Osteocyte (in vitro differentiated cells): ENCODE measurements around the gene UNC13D. TPM values are rescaled to one million over a fixed set of nuclear protein-coding genes. Genes with fewer than 3 reads are reported as not detected.

Source experiments
- DNase-seq: peaks from one replicate; pipeline ENCODE4 v3.0.0; 2021; ENCODE audit warnings: mixed read lengths; ENCODE audit not compliant: unreplicated experiment; ENCODE audit errors: extremely low spot score
- H3K27ac Mint-ChIP-seq: one replicate; pipeline ENCODE4 v1.8.0; 2021; ENCODE audit warnings: mild to moderate bottlenecking, mixed read lengths; ENCODE audit not compliant: unreplicated experiment
- H3K27me3 Mint-ChIP-seq: one replicate; pipeline ENCODE4 v1.8.0; 2021; ENCODE audit warnings: mixed read lengths; ENCODE audit not compliant: unreplicated experiment
- H3K36me3 Mint-ChIP-seq: one replicate; pipeline ENCODE4 v1.8.0; 2021; ENCODE audit warnings: mixed read lengths; ENCODE audit not compliant: unreplicated experiment
- H3K4me1 Mint-ChIP-seq: one replicate; pipeline ENCODE4 v1.8.0; 2021; ENCODE audit warnings: mixed read lengths; ENCODE audit not compliant: unreplicated experiment
- H3K4me3 Mint-ChIP-seq: one replicate; pipeline ENCODE4 v1.8.0; 2021; ENCODE audit warnings: mild to moderate bottlenecking, moderate library complexity, mixed read lengths; ENCODE audit not compliant: unreplicated experiment
- H3K9me3 Mint-ChIP-seq: one replicate; pipeline ENCODE4 v1.8.0; 2021; ENCODE audit warnings: mixed read lengths; ENCODE audit not compliant: unreplicated experiment
- total RNA-seq: library from RNA; stranded (reverse); gene quantifications from 2 replicates; pipeline ENCODE4 v1.2.1, GENCODE V29; 2021
- TF ChIP-seq, protein P1 (sequence below): fragments of 200-600 bp; sonication (generic); IDR thresholded peaks from 2 replicates; pipeline ENCODE4 v1.5.0; 2021; ENCODE audit warnings: antibody characterized with exemption, mild to moderate bottlenecking, moderate library complexity

UNC13D gene
- total RNA-seq, 1 donor from 2014 or later: 3.6 TPM

GRCh38 chr17:75820094-75821080 lies 23.8 kb downstream of the UNC13D start:
- Mint-ChIP-seq H3K27me3 (no peaks in the 10 kb centered on the region), H3K4me1 (peaks cover 6% of the 10 kb centered on the region), H3K4me3 (no peak overlapping the region), H3K9me3 (no peaks in the 10 kb centered on the region), H3K27ac (no peak overlapping the region), H3K36me3 (peaks cover 24% of the 10 kb centered on the region)
- TF ChIP-seq, protein P1, sequence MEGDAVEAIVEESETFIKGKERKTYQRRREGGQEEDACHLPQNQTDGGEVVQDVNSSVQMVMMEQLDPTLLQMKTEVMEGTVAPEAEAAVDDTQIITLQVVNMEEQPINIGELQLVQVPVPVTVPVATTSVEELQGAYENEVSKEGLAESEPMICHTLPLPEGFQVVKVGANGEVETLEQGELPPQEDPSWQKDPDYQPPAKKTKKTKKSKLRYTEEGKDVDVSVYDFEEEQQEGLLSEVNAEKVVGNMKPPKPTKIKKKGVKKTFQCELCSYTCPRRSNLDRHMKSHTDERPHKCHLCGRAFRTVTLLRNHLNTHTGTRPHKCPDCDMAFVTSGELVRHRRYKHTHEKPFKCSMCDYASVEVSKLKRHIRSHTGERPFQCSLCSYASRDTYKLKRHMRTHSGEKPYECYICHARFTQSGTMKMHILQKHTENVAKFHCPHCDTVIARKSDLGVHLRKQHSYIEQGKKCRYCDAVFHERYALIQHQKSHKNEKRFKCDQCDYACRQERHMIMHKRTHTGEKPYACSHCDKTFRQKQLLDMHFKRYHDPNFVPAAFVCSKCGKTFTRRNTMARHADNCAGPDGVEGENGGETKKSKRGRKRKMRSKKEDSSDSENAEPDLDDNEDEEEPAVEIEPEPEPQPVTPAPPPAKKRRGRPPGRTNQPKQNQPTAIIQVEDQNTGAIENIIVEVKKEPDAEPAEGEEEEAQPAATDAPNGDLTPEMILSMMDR: no peak
- DNase-seq: no peak

DNA sequence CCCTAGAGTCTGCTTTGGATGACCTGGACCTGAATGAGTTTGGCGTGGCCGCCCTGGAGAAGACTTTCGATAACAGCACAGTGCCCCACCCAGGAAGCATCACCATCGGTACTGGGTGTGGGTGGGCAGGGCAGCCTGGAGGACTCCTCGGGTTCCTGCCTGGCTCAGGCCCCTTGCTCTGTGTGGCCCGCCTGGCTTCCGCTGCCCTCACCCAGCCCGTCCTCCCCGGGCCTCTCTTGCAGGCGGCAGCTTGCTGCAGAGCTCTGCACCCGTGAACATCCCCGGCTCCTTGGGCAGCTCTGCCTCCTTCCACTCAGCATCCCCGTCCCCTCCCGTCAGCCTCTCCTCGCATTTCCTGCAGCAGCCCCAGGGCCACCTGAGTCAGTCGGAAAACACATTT lies 24.5 kb downstream of the UNC13D start:
- H3K4me1 Mint-ChIP-seq: peaks cover 7% of the 10 kb centered on the region
- H3K27me3 Mint-ChIP-seq: no peaks in the 10 kb centered on the region
- H3K36me3 Mint-ChIP-seq: peaks cover 23% of the 10 kb centered on the region
- H3K4me3 Mint-ChIP-seq: no peak overlapping the region
- no peak for DNase-seq
- TF ChIP-seq, protein P1: no peak
- H3K27ac Mint-ChIP-seq: no peak overlapping the region
- no peaks in the 10 kb centered on the region for H3K9me3 Mint-ChIP-seq

- no peak overlapping the region for H3K4me3 Mint-ChIP-seq
- TF ChIP-seq, protein P1: no peak
- no peaks in the 10 kb centered on the region for H3K9me3 Mint-ChIP-seq
- no peaks in the 10 kb centered on the region for H3K27me3 Mint-ChIP-seq
- H3K4me1 Mint-ChIP-seq: peaks cover 7% of the 10 kb centered on the region
- H3K36me3 Mint-ChIP-seq: peaks cover 23% of the 10 kb centered on the region
- no peak for DNase-seq
- H3K27ac Mint-ChIP-seq: no peak overlapping the region
These were observed 25.1 kb downstream of the UNC13D start for GRCh38 chr17:75819116-75819515.

DNA sequence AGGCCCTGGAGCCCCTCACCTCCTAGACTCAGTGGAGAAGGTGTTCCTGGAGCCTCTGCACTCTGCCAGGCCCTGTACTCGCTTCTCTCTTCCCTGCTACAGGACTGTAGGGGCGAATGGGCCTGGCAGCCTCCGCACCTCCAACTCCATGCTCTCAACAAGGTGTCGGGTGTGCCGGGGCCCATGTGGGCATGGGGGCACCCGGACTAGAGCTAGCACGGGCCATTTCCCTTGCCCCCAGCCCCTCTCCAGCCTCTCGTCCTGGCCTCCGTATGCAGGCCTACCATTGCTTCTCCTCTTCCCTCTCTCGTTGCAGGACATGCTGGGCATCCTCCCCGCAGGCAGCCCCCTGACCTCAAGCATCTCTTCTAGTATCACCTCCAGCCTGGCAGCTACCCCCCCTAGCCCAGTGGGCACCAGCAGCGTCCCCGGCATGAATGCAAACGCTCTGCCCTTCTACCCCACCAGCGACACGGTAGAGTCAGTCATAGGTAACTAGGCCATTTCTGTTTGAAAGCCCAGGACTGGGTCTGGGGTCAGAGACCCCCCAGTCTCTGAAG lies 25.8 kb downstream of the UNC13D start:
- Mint-ChIP-seq H3K36me3 (peaks cover 25% of the 10 kb centered on the region), H3K4me3 (no peak overlapping the region), H3K27ac (no peak overlapping the region), H3K4me1 (peaks cover 6% of the 10 kb centered on the region), H3K9me3 (no peaks in the 10 kb centered on the region), H3K27me3 (no peaks in the 10 kb centered on the region)
- TF ChIP-seq, protein P1: no peak
- DNase-seq: no peak

- H3K36me3 Mint-ChIP-seq: peaks cover 25% of the 10 kb centered on the region
- no peak for DNase-seq
- H3K9me3 Mint-ChIP-seq: no peaks in the 10 kb centered on the region
These were observed 26.6 kb downstream of the UNC13D start for GRCh38 chr17:75817571-75817970.

More at GRCh38 chr17:75817571-75817970, 26.6 kb downstream of the UNC13D start:
- no peak overlapping the region for H3K27ac Mint-ChIP-seq
- H3K27me3 Mint-ChIP-seq: no peaks in the 10 kb centered on the region
- TF ChIP-seq, protein P1: no peak
- peaks cover 6% of the 10 kb centered on the region for H3K4me1 Mint-ChIP-seq
- H3K4me3 Mint-ChIP-seq: no peak overlapping the region
